ENCODE results near the gene CCDC6. TPM values are rescaled to one million over a fixed set of nuclear protein-coding genes. Genes with fewer than 3 reads are reported as not detected.

The CCDC6 gene
- total RNA-seq, 2 experiments from 2014 or later = 21.6 to 22.1 TPM

- DNase-seq (no peak), ATAC-seq (ENCODE audit: poor library complexity) (no peak)
- ChIA-PET POLR2A (no interaction called here), CTCF (no interaction called here)
- no peak for TF ChIP-seq CTCF (IDR thresholded peaks at IDR 0.05)
- H3K4me3 Mint-ChIP-seq = no peak overlapping the region
- H3K27ac Mint-ChIP-seq = no peak overlapping the region
- no peaks in the 10 kb centered on the region for H3K4me1 Mint-ChIP-seq (ENCODE audit: low read depth)
- H3K27me3 ChIP-seq (ENCODE audit: control insufficient read depth in 1 of 2, insufficient read depth in 2 of 2, low read length in 2 of 2) = no peaks in the 10 kb centered on the region
- peaks cover 98% of the 10 kb centered on the region for H3K36me3 Mint-ChIP-seq (ENCODE audit: low read depth)
- H3K27ac ChIP-seq (ENCODE audit: low read depth in 1 of 2, low read length in 2 of 2) = no peak overlapping the region
- no peaks in the 10 kb centered on the region for H3K27me3 Mint-ChIP-seq
- H3K9me3 Mint-ChIP-seq = no peaks in the 10 kb centered on the region
- intact Hi-C loops (cut with DNase I, micrococcal nuclease) = no loop called here
- no peak overlapping the region for H3K4me3 ChIP-seq (ENCODE audit: low read length)
- H3K4me1 ChIP-seq (ENCODE audit: insufficient read depth, low read length) = no peaks in the 10 kb centered on the region
- no peaks in the 10 kb centered on the region for H3K9me3 ChIP-seq (ENCODE audit: control insufficient read depth in 1 of 2, insufficient read depth in 1 of 2, low read length in 2 of 2)
- H3K36me3 ChIP-seq (ENCODE audit: insufficient read depth, low read length) = peaks cover 55% of the 10 kb centered on the region
Observed at GRCh38 chr10:59801171-59801570, 105.2 kb downstream of the CCDC6 start.

GRCh38 chr10:59799421-59799820 lies 106.9 kb downstream of the CCDC6 start:
- peaks cover 45% of the 10 kb centered on the region for H3K36me3 ChIP-seq (ENCODE audit: insufficient read depth, low read length)
- no peaks in the 10 kb centered on the region for H3K9me3 ChIP-seq (ENCODE audit: control insufficient read depth in 1 of 2, insufficient read depth in 1 of 2, low read length in 2 of 2)
- ChIA-PET POLR2A (interaction anchor here (0.8 kb wide), 1 partner anchor 992 kb away, joined by 3 read pairs; no protein-coding TSS in a partner anchor), CTCF (interaction anchor here (0.8 kb wide), 1 partner anchor 11 kb away, joined by 3 read pairs; no protein-coding TSS in a partner anchor)
- H3K27me3 Mint-ChIP-seq = no peaks in the 10 kb centered on the region
- no peak for TF ChIP-seq CTCF (IDR thresholded peaks at IDR 0.05)
- no peak for DNase-seq
- intact Hi-C loops (cut with DNase I, micrococcal nuclease) = no loop called here
- no peak overlapping the region for H3K27ac Mint-ChIP-seq
- H3K9me3 Mint-ChIP-seq = no peaks in the 10 kb centered on the region
- H3K4me3 ChIP-seq (ENCODE audit: low read length) = no peak overlapping the region
- peaks cover 98% of the 10 kb centered on the region for H3K36me3 Mint-ChIP-seq (ENCODE audit: low read depth)
- no peaks in the 10 kb centered on the region for H3K27me3 ChIP-seq (ENCODE audit: control insufficient read depth in 1 of 2, insufficient read depth in 2 of 2, low read length in 2 of 2)
- no peaks in the 10 kb centered on the region for H3K4me1 Mint-ChIP-seq (ENCODE audit: low read depth)
- no peak overlapping the region for H3K4me3 Mint-ChIP-seq
- H3K27ac ChIP-seq (ENCODE audit: low read depth in 1 of 2, low read length in 2 of 2) = no peak overlapping the region
- ATAC-seq (ENCODE audit: poor library complexity) = no peak
- H3K4me1 ChIP-seq (ENCODE audit: insufficient read depth, low read length) = no peaks in the 10 kb centered on the region

- peaks cover 98% of the 10 kb centered on the region for H3K36me3 Mint-ChIP-seq (ENCODE audit: low read depth)
- Histone ChIP-seq H3K36me3 (ENCODE audit: insufficient read depth, low read length) (peaks cover 46% of the 10 kb centered on the region), H3K27ac (ENCODE audit: low read depth in 1 of 2, low read length in 2 of 2) (no peak overlapping the region), H3K9me3 (ENCODE audit: control insufficient read depth in 1 of 2, insufficient read depth in 1 of 2, low read length in 2 of 2) (no peaks in the 10 kb centered on the region), H3K27me3 (ENCODE audit: control insufficient read depth in 1 of 2, insufficient read depth in 2 of 2, low read length in 2 of 2) (no peaks in the 10 kb centered on the region), H3K4me1 (ENCODE audit: insufficient read depth, low read length) (no peaks in the 10 kb centered on the region), H3K4me3 (ENCODE audit: low read length) (no peak overlapping the region)
- POLR2A ChIA-PET = no interaction called here
- TF ChIP-seq CTCF (IDR thresholded peaks at IDR 0.05) = no peak
- H3K4me1 Mint-ChIP-seq (ENCODE audit: low read depth) = no peaks in the 10 kb centered on the region
- H3K9me3 Mint-ChIP-seq = no peaks in the 10 kb centered on the region
- DNase-seq (no peak), ATAC-seq (ENCODE audit: poor library complexity) (no peak)
- CTCF ChIA-PET = interaction anchor here (0.5 kb wide), 1 partner anchor 306 kb away, joined by 4 read pairs; no protein-coding TSS in a partner anchor
- no peaks in the 10 kb centered on the region for H3K27me3 Mint-ChIP-seq
- H3K4me3 Mint-ChIP-seq = no peak overlapping the region
- no peak overlapping the region for H3K27ac Mint-ChIP-seq
- intact Hi-C loops (cut with DNase I, micrococcal nuclease) = no loop called here
Observed at GRCh38 chr10:59793919-59794318, 112.4 kb downstream of the CCDC6 start.

Data from CD4-positive, alpha-beta T cell (primary cell).